HG03469 (cell line): ENCODE results near the gene GH2.
A peak's percentile ranks its signal among the peaks of the same experiment; 100 is the strongest.

Experiments used
- ATAC-seq: cut with Tn5 transposase; IDR thresholded peaks from one replicate; pipeline ENCODE4 v1.9.1; 2021; ENCODE audit warnings: mild to moderate bottlenecking, moderate library complexity, moderate number of reproducible peaks; ENCODE audit not compliant: unreplicated experiment

GH2 gene

GRCh38 chr17:63842540-63843386 is 39.0 kb downstream of the GH2 start, which contains the start of gene SMARCD2:
SMARCD2 (minus strand) TSS chr17:63842685; CDS start chr17:63842674, 11 bp downstream.
- ATAC-seq: peak; percentile 51

- ATAC-seq: peak; percentile 11
Measured at GRCh38 chr17:63842173-63842539, 39.6 kb downstream of the GH2 start.

GRCh38 chr17:63841350-63842172 is 40.2 kb downstream of the GH2 start:
- ATAC-seq: no peak

DNA sequence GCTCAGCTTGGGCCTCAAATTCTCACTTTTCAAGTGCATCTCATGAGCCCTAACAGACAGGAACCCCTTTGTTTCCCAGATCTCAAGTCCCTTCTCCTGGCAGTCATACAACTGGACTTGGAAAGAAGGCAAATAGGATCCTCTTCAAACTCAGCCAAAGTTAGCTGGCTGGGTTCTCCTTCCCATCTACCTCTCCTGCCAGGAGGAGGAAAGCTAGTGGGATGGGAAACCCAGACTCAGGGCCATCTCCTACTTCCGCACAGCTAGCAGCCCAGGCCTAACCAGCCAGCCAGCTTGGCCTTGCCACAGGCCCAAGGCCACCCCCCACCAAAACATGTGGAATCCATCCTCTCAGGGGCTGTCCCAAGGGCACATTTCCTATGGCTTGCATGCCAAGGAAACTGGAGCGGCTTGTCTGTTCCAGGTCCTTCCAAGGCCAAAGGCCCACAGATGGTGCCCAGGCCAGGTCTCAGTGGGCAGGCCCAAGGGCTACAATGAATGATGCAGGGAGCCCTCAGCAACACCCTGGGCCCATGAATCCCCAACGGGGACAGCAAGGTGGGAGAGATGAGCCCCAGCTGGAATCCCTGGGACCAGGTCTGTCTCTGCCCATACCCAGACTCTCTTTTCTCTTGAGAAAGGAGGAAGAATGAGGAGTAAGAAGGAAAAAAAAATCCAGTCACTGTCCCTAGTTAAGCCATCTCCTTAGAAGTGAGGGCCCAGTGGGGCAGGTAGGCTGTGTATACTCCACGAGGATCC is 41.0 kb downstream of the GH2 start:
- ATAC-seq: no peak

- ATAC-seq: no peak
Measured at GRCh38 chr17:63838631-63839171, 43.0 kb downstream of the GH2 start.

GRCh38 chr17:63837962-63838600 is 43.7 kb downstream of the GH2 start:
- no peak for ATAC-seq

GRCh38 chr17:63837480-63837879 is 44.3 kb downstream of the GH2 start:
- ATAC-seq: no peak

GRCh38 chr17:63836811-63837210 is 44.9 kb downstream of the GH2 start:
- no peak for ATAC-seq

DNA sequence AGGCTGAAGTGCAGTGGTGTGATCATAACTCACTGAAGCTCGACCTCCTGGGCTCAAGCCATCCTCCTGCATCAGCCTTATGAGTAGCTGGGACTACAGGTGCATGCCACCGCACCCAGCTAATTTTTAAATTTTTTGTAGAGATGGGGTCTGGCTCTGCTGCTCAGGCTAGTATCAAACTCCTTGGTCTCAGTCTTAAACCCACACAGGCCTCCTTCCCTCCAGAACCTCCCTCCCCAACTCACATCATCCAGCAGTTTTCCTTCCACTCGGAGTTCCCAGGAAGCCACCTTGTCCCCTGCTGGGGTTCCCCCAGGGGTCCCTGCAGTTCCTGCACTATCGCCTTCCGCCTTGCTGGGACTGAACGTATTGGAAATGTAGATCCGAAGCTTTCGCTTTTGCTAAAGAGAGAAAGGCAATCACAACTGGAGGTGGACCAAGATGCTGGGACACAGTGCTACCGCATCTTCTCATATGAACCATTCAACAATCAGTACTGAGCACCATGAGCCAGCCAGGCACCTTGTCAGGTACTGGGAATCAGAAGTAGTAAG is 46.5 kb downstream of the GH2 start:
- no peak for ATAC-seq

- no peak for ATAC-seq
Measured at GRCh38 chr17:63834431-63835166, 47.1 kb downstream of the GH2 start.

- no peak for ATAC-seq
Measured at GRCh38 chr17:63833741-63834373, 47.9 kb downstream of the GH2 start.

DNA sequence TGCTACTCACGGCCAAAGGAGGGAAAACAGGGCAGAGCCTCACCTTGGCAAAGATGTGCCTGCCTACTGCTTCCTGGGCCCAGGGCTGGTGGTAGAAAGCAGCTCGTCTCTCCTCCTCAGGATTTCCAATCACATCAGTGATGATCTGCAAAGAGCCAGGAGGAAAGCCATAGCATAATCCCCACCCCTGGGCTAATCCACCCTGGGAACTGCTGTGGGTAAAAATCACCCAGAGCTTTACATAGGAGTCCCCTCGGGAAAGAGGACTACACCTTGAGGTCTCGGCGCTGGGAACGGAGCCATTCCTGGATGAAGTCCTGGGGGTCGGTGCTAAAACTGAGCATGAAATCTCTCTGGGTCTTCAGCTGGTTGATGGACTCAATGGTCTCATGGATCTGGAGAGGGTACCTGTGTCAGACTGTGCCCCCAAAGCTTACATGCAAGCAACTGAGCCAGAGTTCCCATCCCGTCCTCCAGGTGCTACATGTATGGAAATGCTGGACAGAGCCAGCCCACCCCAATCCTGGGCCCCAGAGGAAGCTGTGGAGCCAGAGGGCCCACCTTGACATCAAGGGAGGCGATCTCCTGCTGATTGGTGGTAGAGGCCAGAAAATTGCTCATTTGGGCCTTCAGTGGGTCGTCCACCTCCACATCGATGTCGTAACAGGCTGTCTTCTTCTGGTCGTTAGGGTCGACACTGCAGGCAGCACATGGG is 48.6 kb downstream of the GH2 start:
- ATAC-seq: no peak

- no peak for ATAC-seq
Measured at GRCh38 chr17:63832455-63832854, 49.3 kb downstream of the GH2 start.

DNA sequence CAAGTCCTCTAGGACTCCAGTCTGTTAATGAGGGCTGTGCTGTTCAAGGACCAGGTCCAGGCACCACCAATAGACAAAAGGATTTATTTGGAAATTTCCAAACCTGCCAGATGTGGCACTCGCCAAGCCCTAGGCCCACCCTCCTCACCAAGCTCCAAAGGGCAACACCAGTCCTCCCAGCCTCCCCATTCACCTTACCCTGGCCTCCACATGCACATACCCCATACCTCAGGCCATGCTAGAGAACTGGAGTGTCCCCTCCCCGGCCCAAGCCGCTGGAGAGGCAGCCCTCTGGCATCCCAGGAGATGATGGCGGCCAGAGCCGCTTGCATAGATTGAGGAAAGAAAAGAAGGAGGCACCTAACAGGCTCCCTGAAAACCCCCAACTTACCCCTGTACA is 49.7 kb downstream of the GH2 start:
- no peak for ATAC-seq

DNA sequence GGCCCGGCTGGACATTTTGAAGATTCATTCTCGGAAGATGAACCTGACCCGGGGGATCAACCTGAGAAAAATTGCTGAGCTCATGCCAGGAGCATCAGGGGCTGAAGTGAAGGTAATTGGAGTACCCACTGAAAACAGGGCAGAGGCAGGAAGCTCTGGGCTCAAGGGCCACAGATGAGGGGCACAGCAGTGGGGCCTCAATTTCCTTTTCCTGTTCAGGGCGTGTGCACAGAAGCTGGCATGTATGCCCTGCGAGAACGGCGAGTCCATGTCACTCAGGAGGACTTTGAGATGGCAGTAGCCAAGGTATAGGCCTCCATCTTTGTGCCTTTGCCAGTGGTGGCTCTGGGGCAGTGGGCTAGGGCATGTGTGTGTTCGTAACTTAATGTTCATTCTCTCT is 50.2 kb downstream of the GH2 start:
- ATAC-seq: no peak

DNA sequence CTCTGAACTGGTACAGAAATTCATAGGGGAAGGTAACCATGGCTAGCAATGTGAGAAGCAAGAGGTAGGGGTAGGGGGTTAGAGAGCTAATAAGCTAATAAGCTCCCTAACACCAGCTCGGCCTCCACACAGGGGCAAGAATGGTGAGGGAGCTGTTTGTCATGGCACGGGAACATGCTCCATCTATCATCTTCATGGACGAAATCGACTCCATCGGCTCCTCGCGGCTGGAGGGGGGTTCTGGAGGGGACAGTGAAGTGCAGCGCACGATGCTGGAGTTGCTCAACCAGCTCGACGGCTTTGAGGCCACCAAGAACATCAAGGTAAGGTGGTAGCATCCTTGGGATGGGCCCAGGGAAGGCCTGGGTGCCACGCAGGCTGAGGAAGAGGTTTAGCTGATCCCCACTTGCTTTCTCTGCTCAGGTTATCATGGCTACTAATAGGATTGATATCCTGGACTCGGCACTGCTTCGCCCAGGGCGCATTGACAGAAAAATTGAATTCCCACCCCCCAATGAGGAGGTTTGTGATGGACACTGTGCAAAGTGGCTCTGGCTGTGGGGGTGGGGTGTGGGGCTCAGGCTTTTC is 50.7 kb downstream of the GH2 start:
- no peak for ATAC-seq

GRCh38 chr17:63830278-63830677 is 51.5 kb downstream of the GH2 start:
- ATAC-seq: no peak
